SK-N-SH (cell line): ENCODE measurements around the gene RNF149. TPM values are rescaled to one million over a fixed set of nuclear protein-coding genes. Genes with fewer than 3 reads are reported as not detected.

Experiments used
- CTCF ChIA-PET: fragments of 300-600, 350-600 bp; formaldehyde crosslinking; extraction: SDS; loops from one replicate; lab custom pipeline; 2021; lab: Yijun Ruan, JAX
- POLR2A ChIA-PET: fragments of 350-600 bp; sonication (Branson Sonifier 250); formaldehyde crosslinking; extraction: SDS; loops from one replicate; lab custom pipeline; 2020; ENCODE audit warnings: antibody characterized with exemption, inconsistent platforms; lab: Yijun Ruan, JAX
- DNase-seq: peaks from one replicate; pipeline ENCODE4 v3.0.0; 2012
- H2AFZ ChIP-seq: fragments of 200-600 bp; sonication (generic); 2 replicates; pipeline ENCODE4 v1.8.1; 2016; ENCODE audit warnings: antibody characterized with exemption, mild to moderate bottlenecking, low read depth
- H3F3A ChIP-seq: fragments of 200-600 bp; sonication (generic); replicated peaks from 2 replicates; pipeline ENCODE3; 2016; ENCODE audit warnings: antibody characterized with exemption, mild to moderate bottlenecking; ENCODE audit not compliant: insufficient read depth
- H3K27ac ChIP-seq, 2 experiments: fragments of 200-500 bp in 1 of 2; fragments of 200-600 bp in 1 of 2; sonication (Bioruptor generic) in 1 of 2; sonication (generic), shearing (Covaris generic) in 1 of 2; 2 replicates each; pipeline versions ENCODE4 v1.5.1 to v1.6.1; 2014 to 2016; ENCODE audit warnings: low read depth in 2 of 2, inconsistent platforms in 1 of 2, low read length in 1 of 2, mild to moderate bottlenecking in 1 of 2, mixed read lengths in 1 of 2
- H3K27me3 ChIP-seq: fragments of 200-600 bp; sonication (generic), shearing (Covaris generic); 2 replicates; pipeline ENCODE4 v1.6.1; 2016; ENCODE audit warnings: mixed run types; ENCODE audit not compliant: insufficient read depth
- H3K36me3 ChIP-seq, 2 experiments: fragments of 200-500 bp in 1 of 2; fragments of 200-600 bp in 1 of 2; sonication (Bioruptor generic) in 1 of 2; sonication (generic) in 1 of 2; replicated peaks in 1 of 2; 2 replicates each; pipeline versions ENCODE3 to v1.5.1; 2014 to 2016; ENCODE audit warnings: low read length in 1 of 2, mild to moderate bottlenecking in 1 of 2; ENCODE audit not compliant: insufficient read depth in 2 of 2, control insufficient read depth in 1 of 2
- H3K4me1 ChIP-seq, 2 experiments: fragments of 200-500 bp in 1 of 2; fragments of 200-600 bp in 1 of 2; sonication (Bioruptor generic) in 1 of 2; sonication (generic), shearing (Covaris generic) in 1 of 2; 2 replicates each; pipeline versions ENCODE4 v1.5.1 to v1.6.1; 2014 to 2016; ENCODE audit warnings: low read depth in 1 of 2, low read length in 1 of 2, mixed run types in 1 of 2; ENCODE audit not compliant: insufficient read depth in 2 of 2, control insufficient read depth in 1 of 2
- H3K4me2 ChIP-seq: fragments of 200-600 bp; sonication (generic), shearing (Covaris generic); 2 replicates; pipeline ENCODE4 v1.6.1; 2017; ENCODE audit warnings: mixed run types
- H3K4me3 ChIP-seq, 2 experiments: fragments of 200-500 bp in 1 of 2; fragments of 200-600 bp in 1 of 2; sonication (Bioruptor generic) in 1 of 2; sonication (generic), shearing (Covaris generic) in 1 of 2; 2 replicates each; pipeline versions ENCODE4 v1.5.1 to v1.8.1; 2014 to 2016; ENCODE audit warnings: low read depth in 2 of 2, inconsistent platforms in 1 of 2, low read length in 1 of 2, mild to moderate bottlenecking in 1 of 2, mixed read lengths in 1 of 2, moderate library complexity in 1 of 2
- H3K79me2 ChIP-seq: fragments of 200-600 bp; sonication (generic); 2 replicates; pipeline ENCODE4 v1.8.1; 2017; ENCODE audit warnings: mild to moderate bottlenecking; ENCODE audit not compliant: insufficient read depth
- H3K9ac ChIP-seq: fragments of 200-600 bp; sonication (generic); 2 replicates; pipeline ENCODE4 v1.6.1; 2017; ENCODE audit warnings: mixed run types
- H3K9me2 ChIP-seq: fragments of 200-600 bp; sonication (generic); 2 replicates; pipeline ENCODE4 v1.6.1; 2017; ENCODE audit warnings: mixed run types
- H3K9me3 ChIP-seq: fragments of 200-600 bp; sonication (generic); 2 replicates; pipeline ENCODE4 v1.6.1; 2017; ENCODE audit warnings: mixed run types, mild to moderate bottlenecking, moderate library complexity
- H4K20me1 ChIP-seq: fragments of 200-600 bp; sonication (generic); 2 replicates; pipeline ENCODE4 v1.6.1; 2017; ENCODE audit warnings: mild to moderate bottlenecking, mixed run types; ENCODE audit not compliant: insufficient read depth
- CTCF ChIP-seq: fragments of 200-600 bp; sonication (generic); IDR thresholded peaks from 2 replicates; pipeline ENCODE4 v1.6.1; 2017; ENCODE audit warnings: antibody characterized with exemption, mild to moderate bottlenecking, moderate library complexity
- EP300 ChIP-seq, 2 experiments: IDR thresholded peaks; 2 replicates each; pipeline versions ENCODE4 v1.4.0 to v1.6.1; 2012; ENCODE audit warnings: borderline replicate concordance in 1 of 2, low read depth in 1 of 2, low read length in 1 of 2
- FOXJ3 ChIP-seq: sonication (generic); formaldehyde crosslinking; IDR thresholded peaks from 2 replicates; pipeline ENCODE4 v1.5.1; 2020; ENCODE audit warnings: mild to moderate bottlenecking, missing genetic modification reagents
- GABPA ChIP-seq: IDR thresholded peaks from 2 replicates; pipeline ENCODE4 v1.4.0; 2012; ENCODE audit warnings: low read depth, mild to moderate bottlenecking
- MEF2A ChIP-seq: IDR thresholded peaks from 2 replicates; pipeline ENCODE4 v1.4.0; 2012; ENCODE audit warnings: low read depth, borderline replicate concordance
- MXI1 ChIP-seq: IDR thresholded peaks from 2 replicates; pipeline ENCODE4 v1.6.1; 2012; ENCODE audit warnings: mild to moderate bottlenecking, low read depth, low read length, improper control_type of control experiment
- RAD21 ChIP-seq: IDR thresholded peaks from 2 replicates; pipeline ENCODE4 v1.6.1; 2012; ENCODE audit warnings: mild to moderate bottlenecking, low read length
- RCOR1 ChIP-seq: fragments of 150-350 bp; IDR thresholded peaks from 2 replicates; pipeline ENCODE4 v1.6.1; 2017; ENCODE audit warnings: antibody characterized with exemption, low read length
- RXRA ChIP-seq: IDR thresholded peaks from 2 replicates; pipeline ENCODE4 v1.4.0; 2012; ENCODE audit warnings: low read depth, mild to moderate bottlenecking, borderline replicate concordance
- USF1 ChIP-seq: IDR thresholded peaks from 2 replicates; pipeline ENCODE4 v1.4.0; 2012; ENCODE audit warnings: low read depth, borderline replicate concordance
- YY1 ChIP-seq: IDR thresholded peaks from 2 replicates; pipeline ENCODE4 v1.4.0; 2012; ENCODE audit warnings: low read depth, mild to moderate bottlenecking
- ZBTB33 ChIP-seq: IDR thresholded peaks from 2 replicates; pipeline ENCODE4 v1.4.0; 2012; ENCODE audit warnings: low read depth, borderline replicate concordance
- WGBS: methylation state at CpG from one replicate; pipeline ENCODE4 v1.1.6; 2017; ENCODE audit warnings: low lambda C conversion rate; 5-methylcytosine and 5-hydroxymethylcytosine counted together
- polyA plus RNA-seq, 3 experiments: library from polyadenylated mRNA; depleted of rRNA; stranded (reverse); fragments of >200 nt; gene quantifications; 2 replicates each; pipeline ENCODE4 v1.2.3, GENCODE V29; 2012

RNF149 gene
- polyA plus RNA-seq, 1 of the 3 experiments (the other 2 are of a cell fraction): 15.3 TPM

- Histone ChIP-seq H3F3A (peaks cover 19% of the 10 kb centered on the region), H3K9me2 (no peaks in the 10 kb centered on the region), H3K4me3 (no peak overlapping the region), H3K36me3 (peaks cover 76% of the 10 kb centered on the region in 2 experiments), H3K9ac (no peak overlapping the region), H4K20me1 (no peaks in the 10 kb centered on the region), H3K79me2 (peaks cover 14% of the 10 kb centered on the region; the same call in 1 of the 2 replicates), H3K9me3 (no peaks in the 10 kb centered on the region), H3K27me3 (no peaks in the 10 kb centered on the region), H3K4me1 (no peaks in the 10 kb centered on the region), H2AFZ (no peak overlapping the region), H3K4me2 (no peak overlapping the region)
- ChIA-PET CTCF (interaction anchor here (1.5 kb wide), 1 partner anchor 17 kb away, joined by 6 read pairs; no protein-coding TSS in a partner anchor), POLR2A (no interaction called here)
- WGBS: 95% methylated on average over 8 of the region's 8 CpGs
- no peak for DNase-seq
- no peak for TF ChIP-seq FOXJ3 (CRISPR knock-in tag)
- TF ChIP-seq, all 33 proteins: peak for 0
- no peak overlapping the region for H3K27ac ChIP-seq
Observed at GRCh38 chr2:101270700-101271259, 37.7 kb downstream of the RNF149 start.

GRCh38 chr2:101267671-101268656 lies 40.5 kb downstream of the RNF149 start:
- Histone ChIP-seq H3K4me1 (no peaks in the 10 kb centered on the region), H3K9ac (no peak overlapping the region), H3K36me3 (peaks cover 76 to 85% of the 10 kb centered on the region in 2 experiments), H3K4me3 (no peak overlapping the region), H3K79me2 (peaks cover 19% of the 10 kb centered on the region; the same call in 1 of the 2 replicates), H4K20me1 (no peaks in the 10 kb centered on the region), H3K9me3 (no peaks in the 10 kb centered on the region), H2AFZ (no peak overlapping the region), H3K27ac (no peak overlapping the region; a peak in 1 of 4 replicates), H3K27me3 (no peaks in the 10 kb centered on the region), H3K4me2 (no peak overlapping the region), H3K9me2 (no peaks in the 10 kb centered on the region), H3F3A (peaks cover 17% of the 10 kb centered on the region)
- POLR2A ChIA-PET: no interaction called here
- no peak for TF ChIP-seq EP300 (IDR thresholded peaks at IDR 0.05; ENCODE audit: borderline replicate concordance in 1 of 2, low read depth in 1 of 2, low read length in 1 of 2)
- no peak for TF ChIP-seq GABPA
- no peak for DNase-seq
- CTCF ChIA-PET: interaction anchor here (1.2 kb wide), 1 partner anchor 10 kb away, joined by 3 read pairs; no protein-coding TSS in a partner anchor
- 91% methylated on average over 15 of the region's 15 CpGs for WGBS

- no peak overlapping the region for H3K4me2 ChIP-seq
- ChIA-PET CTCF (interaction anchor here (1.1 kb wide), 1 partner anchor 14 kb away, joined by 3 read pairs; no protein-coding TSS in a partner anchor), POLR2A (no interaction called here)
- H3K79me2 ChIP-seq: peaks cover 22% of the 10 kb centered on the region; the same call in 1 of the 2 replicates
- H3K4me1 ChIP-seq: no peaks in the 10 kb centered on the region
- no peak overlapping the region for H3K9ac ChIP-seq
- no peaks in the 10 kb centered on the region for H3K27me3 ChIP-seq
- H2AFZ ChIP-seq: no peak overlapping the region
- H3K27ac ChIP-seq: no peak overlapping the region
- H4K20me1 ChIP-seq: no peaks in the 10 kb centered on the region
- WGBS: 85% methylated on average over 11 of the region's 11 CpGs
- no peaks in the 10 kb centered on the region for H3K9me2 ChIP-seq
- DNase-seq: no peak
- peaks cover 6% of the 10 kb centered on the region for H3F3A ChIP-seq
- H3K9me3 ChIP-seq: no peaks in the 10 kb centered on the region
- H3K4me3 ChIP-seq: no peak overlapping the region
- peaks cover 69 to 73% of the 10 kb centered on the region in 2 experiments for H3K36me3 ChIP-seq
- TF ChIP-seq RCOR1 (no peak), ZBTB33 (no peak), MXI1 (no peak), EP300 (IDR thresholded peaks at IDR 0.05; ENCODE audit: borderline replicate concordance in 1 of 2, low read depth in 1 of 2, low read length in 1 of 2) (no peak), USF1 (no peak), RAD21 (no peak), CTCF (no peak), YY1 (no peak), MEF2A (no peak), RXRA (no peak)
Observed at GRCh38 chr2:101265893-101266499, 42.5 kb downstream of the RNF149 start.
